HG03025 (cell line): Measurements from ENCODE around the gene MAPK1.
"Not testable (repeated sequence)": the region's sequence is repeated elsewhere in the genome, so short reads cannot be mapped to it uniquely, and the experiment has no call there.

Experiments used
- ATAC-seq: cut with Tn5 transposase; IDR thresholded peaks from one replicate; pipeline ENCODE4 v1.9.1; 2021; ENCODE audit warnings: mild to moderate bottlenecking, moderate library complexity; ENCODE audit not compliant: unreplicated experiment, low FRiP score

The MAPK1 gene

DNA sequence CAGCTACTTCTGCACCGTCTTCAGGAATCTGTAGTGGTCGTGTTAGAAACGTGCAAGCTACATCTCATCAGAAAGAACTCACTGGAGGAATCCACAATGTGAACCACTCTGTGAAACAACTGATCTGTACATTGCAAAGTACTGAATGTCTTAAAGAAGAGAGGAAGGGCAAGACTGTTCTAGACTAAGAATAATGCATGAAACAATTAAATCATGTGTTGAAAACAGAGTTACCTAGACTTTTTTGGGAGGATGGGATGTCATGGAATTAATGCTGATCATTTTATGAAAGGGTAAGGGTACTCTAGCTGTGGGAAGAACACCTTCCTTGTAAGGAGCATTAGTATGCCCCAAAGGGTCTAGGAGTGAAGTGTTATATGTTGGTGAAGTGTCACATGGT, 71.2 kb downstream of the MAPK1 start:
- ATAC-seq = no peak

- not testable (repeated sequence) for ATAC-seq
Observed at GRCh38 chr22:21793716-21794115, 73.7 kb downstream of the MAPK1 start.

DNA sequence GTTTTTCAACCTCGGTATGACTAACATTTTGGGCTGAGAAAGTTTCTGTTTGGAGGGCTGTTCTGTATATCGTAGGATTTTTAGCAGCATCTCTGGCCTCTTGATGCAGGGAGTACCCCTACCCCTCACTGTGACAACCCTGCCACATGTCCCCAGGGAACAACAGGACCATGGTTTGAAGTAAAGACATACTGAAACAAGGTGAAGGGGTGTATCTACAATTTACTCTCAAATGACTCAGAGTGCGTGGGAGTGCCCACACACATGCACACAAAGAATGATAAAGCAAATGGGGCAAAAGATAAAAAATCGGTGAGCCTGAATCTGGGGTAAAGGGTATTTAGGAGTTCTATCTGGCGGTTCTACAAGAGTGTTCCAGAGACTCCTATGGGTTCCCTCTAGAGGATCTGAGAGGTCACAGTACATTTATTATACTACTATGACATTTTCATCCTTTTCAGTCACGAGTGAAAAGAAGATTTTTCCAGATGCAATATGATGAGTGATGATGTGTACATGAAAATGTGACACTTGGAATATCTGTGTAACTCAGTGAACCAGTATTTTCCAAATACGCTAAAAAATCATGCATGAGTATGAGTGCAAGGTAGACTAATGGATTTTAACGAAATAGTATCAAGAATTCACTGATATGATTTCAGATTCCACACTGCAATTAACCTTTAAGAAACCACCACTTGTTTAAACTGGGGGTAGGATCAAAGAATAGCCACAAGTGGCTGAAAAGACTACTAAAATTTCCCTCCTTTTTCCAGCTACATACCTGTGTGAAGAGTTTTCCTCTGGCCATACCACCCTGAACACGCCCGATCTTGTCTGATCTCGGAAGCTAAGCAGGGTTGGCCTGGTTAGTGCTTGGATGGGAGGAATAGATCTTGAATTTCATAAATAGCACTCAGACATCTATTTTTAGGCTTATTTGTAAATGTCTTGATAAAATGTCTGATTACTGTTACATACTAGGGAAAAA, 75.5 kb downstream of the MAPK1 start:
- ATAC-seq = no peak

DNA sequence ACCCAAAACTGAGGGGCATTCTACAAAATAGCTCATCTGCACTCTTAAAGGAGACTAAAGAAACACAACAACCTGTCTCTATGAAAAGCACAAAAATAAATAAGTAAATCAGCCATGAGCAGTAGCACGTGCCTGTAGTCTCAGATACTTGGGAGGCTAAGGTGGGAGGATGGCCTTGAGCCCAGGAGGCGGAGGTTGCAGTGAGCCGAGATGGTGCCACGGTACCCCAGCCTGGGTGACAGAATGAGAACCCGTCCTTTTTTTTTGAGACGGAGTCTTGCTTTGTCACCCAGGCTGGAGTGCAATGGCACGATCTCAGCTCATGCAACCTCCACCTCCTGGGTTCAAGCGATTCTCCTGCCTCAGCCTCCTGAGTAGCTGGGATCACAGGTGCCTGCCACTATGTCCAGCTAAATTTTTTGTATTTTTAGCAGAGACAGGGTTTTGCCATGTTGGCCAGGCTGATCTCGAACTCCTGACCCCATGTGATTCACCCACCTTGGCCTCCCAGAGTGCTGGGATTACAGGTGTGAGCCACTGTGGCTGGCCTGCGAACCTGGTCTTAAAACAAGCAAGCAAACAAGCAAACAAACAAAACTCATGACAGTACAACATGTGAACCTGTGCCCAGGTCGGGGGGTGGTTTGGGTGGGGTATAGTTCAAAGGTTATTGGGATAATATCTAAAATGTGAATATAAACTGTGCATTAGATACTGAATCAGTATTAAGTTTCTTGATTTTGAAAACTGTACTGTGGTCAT, 76.4 kb downstream of the MAPK1 start:
- ATAC-seq = not testable (repeated sequence)

GRCh38 chr22:21790359-21790758, 77.1 kb downstream of the MAPK1 start:
- ATAC-seq = no peak

GRCh38 chr22:21787565-21787964, 79.9 kb downstream of the MAPK1 start:
- not testable (repeated sequence) for ATAC-seq

GRCh38 chr22:21780259-21780658, 87.2 kb downstream of the MAPK1 start:
- no peak for ATAC-seq

- ATAC-seq = no peak
Observed at GRCh38 chr22:21779444-21779843, 88.0 kb downstream of the MAPK1 start.

DNA sequence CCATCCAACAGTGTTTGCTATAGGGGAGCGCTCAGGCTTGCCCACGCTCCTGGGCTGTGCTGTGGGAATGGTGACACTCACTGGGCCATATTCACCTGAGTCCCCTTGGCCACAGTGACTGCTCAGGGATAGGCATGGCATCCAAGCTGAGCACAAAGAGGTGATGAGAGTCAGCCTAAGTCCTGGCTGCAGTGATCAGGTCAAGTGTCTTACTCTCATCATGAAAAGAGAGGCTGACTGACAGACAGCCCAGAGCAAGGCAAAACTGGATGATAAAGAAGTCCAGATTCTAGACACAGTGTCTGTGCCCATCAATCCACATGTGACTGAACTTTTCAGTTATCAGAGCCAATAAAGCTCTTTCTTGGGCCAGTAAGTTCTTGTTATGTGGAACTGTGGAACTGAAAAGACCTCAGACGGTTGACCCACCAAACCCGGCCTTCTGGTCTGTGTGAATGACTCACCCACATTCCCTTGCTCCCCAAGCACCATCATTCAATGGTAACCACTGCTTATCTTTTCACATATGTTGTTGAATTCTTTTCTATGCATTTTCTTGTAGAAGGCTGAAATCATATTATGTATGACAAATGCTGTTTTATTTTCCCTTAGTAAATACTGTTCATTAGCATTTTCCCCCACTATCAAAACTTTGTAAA, 88.6 kb downstream of the MAPK1 start:
- no peak for ATAC-seq

- no peak for ATAC-seq
Observed at GRCh38 chr22:21771631-21771976, 95.8 kb downstream of the MAPK1 start.

- no peak for ATAC-seq
Observed at GRCh38 chr22:21768435-21768834, 99.0 kb downstream of the MAPK1 start.

- ATAC-seq = no peak
Observed at GRCh38 chr22:21766691-21767462, 100.6 kb downstream of the MAPK1 start.

DNA sequence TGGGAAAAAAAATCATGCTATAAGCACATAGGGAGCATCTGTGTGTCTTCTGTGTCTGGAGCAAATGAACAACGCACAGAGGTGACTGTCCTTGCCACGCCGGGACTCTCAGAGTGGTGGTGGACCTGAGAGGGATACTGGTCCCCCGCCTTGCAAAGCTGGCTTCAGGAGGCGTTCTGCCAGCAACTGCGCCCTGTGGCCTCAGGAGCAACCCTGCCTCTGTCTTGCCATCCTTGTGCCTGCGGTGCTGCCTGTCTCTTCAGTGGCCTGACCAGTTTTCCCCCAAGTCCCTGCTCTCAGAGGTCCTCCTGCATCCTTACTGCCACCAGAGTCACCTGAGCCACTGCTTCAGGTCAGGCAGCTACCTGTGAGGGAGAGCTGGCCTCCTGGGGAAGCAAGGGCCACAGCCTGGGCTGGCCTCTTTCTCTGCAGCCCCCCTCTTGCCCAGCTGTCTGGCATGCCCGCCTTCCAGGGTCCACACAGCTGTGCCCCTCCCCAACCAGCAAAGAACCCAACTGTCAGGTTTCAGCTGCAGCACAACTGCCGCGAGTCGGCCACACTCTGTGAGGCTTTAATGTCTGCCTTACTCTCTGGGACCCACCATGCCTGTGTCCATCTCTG, 101.4 kb downstream of the MAPK1 start:
- ATAC-seq = no peak

DNA sequence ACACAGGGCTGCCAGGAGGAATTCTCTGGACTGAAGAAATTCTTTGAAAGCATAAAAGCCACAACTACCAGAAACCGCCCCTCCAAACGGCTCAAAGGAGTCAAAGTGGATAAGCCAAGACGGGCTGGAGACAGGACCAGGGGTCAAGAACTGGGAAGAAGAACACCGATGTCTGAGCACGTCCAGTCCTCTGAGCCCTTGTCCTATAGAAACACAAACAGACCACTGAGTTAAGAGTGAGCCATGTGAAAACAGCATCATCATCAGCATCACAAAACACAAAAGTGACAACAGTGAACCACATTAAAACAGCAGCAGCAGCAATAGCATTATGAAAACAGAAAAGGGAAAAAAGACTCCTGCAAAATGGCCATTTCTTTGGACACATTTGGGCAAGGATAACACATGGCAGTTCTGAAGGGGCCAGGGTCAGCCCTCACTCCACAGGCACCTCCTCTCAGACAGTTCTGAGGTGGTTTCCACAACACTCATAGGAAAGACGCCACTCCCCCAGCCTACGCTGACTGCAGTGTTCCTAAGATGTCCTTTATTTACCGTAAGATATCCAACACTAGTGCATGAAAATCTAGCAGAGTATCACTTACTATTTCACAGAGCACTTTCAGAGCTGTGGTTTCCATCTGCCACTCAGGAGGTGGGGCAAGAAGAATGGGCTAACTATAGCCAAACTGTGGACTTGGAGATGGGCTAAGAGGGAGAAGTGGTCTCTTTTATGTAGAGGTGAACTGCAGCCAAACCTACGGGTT, 103.2 kb downstream of the MAPK1 start:
- ATAC-seq = no peak

- no peak for ATAC-seq
Observed at GRCh38 chr22:21762712-21763581, 104.5 kb downstream of the MAPK1 start.

- no peak for ATAC-seq
Observed at GRCh38 chr22:21761994-21762680, 105.3 kb downstream of the MAPK1 start.

DNA sequence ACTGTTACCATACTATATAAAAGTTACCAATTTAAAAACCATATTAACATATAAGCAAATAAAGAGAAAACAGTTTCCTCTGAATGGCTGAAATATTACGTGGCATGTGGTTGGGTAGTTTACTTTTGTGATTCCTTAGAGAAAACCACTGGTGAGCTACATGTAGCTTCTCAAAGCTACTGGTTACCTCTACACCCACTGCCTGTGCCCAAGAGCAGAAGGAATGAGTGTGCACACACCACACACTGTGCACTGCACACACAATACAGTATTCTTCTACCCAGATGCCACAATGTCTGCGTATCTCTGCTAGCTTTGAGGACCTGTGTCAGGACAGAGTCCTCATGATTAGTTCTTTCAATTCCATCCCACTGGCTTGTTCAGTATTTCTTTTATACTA, 106.4 kb downstream of the MAPK1 start:
- no peak for ATAC-seq

- no peak for ATAC-seq
Observed at GRCh38 chr22:21760640-21761039, 106.8 kb downstream of the MAPK1 start.
